Neural cell (in vitro differentiated cells): ENCODE results near the gene ITPRID1.

Experiments used
- EZH2 ChIP-seq: fragments of 200-600, 300-800 bp; shearing (Covaris generic), sonication (generic); IDR thresholded peaks from 2 replicates; pipeline ENCODE4 v1.6.1; 2014; ENCODE audit warnings: antibody characterized with exemption, low read length, borderline replicate concordance, mild to moderate bottlenecking; ENCODE audit not compliant: insufficient read depth, poor library complexity, severe bottlenecking
- POLR2AphosphoS5 ChIP-seq: IDR thresholded peaks from 2 replicates; pipeline ENCODE4 v1.6.1; 2012
- TAF1 ChIP-seq: IDR thresholded peaks from 2 replicates; pipeline ENCODE4 v1.6.1; 2012; ENCODE audit warnings: low read depth
- TF ChIP-seq, protein P1 (sequence below): fragments of 450-650 bp; IDR thresholded peaks from 2 replicates; pipeline ENCODE4 v1.5.1; 2014; ENCODE audit warnings: antibody characterized with exemption, mild to moderate bottlenecking, moderate library complexity; ENCODE audit not compliant: poor library complexity, severe bottlenecking

DNA sequence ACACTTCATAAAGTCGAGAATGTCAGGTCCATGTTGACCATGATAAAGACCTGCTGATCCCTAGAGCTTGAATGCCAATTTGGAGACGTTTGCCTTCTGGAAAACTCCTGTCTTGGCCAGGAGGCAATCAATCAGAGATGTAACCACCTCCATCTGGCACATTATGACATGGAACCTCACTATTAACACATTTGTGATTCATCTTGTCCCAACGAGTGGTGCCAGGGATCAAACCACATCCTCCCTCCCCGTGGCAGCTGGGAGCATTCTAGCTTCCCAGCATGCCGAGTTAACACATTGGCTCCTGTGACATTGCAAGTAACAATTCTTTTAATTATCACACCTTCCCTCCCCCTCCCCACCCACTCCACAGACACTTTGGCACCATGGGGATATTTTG, 89.2 kb downstream of the ITPRID1 start:
- TF ChIP-seq EZH2 (no peak), POLR2AphosphoS5 (no peak), TAF1 (no peak)
- TF ChIP-seq, protein P1, sequence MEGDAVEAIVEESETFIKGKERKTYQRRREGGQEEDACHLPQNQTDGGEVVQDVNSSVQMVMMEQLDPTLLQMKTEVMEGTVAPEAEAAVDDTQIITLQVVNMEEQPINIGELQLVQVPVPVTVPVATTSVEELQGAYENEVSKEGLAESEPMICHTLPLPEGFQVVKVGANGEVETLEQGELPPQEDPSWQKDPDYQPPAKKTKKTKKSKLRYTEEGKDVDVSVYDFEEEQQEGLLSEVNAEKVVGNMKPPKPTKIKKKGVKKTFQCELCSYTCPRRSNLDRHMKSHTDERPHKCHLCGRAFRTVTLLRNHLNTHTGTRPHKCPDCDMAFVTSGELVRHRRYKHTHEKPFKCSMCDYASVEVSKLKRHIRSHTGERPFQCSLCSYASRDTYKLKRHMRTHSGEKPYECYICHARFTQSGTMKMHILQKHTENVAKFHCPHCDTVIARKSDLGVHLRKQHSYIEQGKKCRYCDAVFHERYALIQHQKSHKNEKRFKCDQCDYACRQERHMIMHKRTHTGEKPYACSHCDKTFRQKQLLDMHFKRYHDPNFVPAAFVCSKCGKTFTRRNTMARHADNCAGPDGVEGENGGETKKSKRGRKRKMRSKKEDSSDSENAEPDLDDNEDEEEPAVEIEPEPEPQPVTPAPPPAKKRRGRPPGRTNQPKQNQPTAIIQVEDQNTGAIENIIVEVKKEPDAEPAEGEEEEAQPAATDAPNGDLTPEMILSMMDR = no peak
